Measurements from ENCODE around the gene CAP2.

CAP2 gene

DNA sequence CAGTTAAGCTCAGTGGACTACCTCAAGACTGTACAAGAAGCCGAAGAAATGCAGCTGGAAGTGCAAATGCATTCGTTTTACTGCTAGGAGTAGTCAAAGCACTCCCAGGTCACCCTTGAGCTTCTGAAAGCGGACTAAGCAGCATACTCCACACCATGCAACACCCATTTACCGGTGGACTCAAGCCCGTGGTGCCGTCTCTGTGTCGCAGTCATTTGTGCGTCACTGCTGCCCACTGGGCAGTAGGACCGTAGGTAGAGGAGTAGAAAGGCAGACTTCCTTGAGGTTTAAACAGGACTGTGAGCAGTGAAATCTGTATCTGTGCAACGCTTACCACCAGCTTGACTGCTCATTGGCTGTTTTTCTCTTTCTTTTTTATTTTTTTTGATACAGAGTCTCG lies 117.7 kb downstream of the CAP2 start:
- Histone ChIP-seq H2BK120ac (ENCODE audit: low read depth, low read length) (no peak overlapping the region), H2AFZ (ENCODE audit: low read length) (no peak overlapping the region), H3K36me3 (replicated peaks in 1 of 2; ENCODE audit: control insufficient read depth in 2 of 2, insufficient read depth in 2 of 2, low read length in 2 of 2) (peaks cover 14 to 31% of the 10 kb centered on the region in 2 donors), H2BK5ac (ENCODE audit: low read length) (no peak overlapping the region), H3K4me3 (ENCODE audit: low read length in 2 of 2) (no peak overlapping the region), H3K9me3 (replicated peaks in 1 of 2; ENCODE audit: control insufficient read depth in 2 of 2, insufficient read depth in 1 of 2, low read depth in 1 of 2, low read length in 2 of 2) (peaks cover 0 to 2% of the 10 kb centered on the region in 2 donors), H3K9ac (ENCODE audit: low read depth, low read length, poor library complexity) (no peak overlapping the region), H4K8ac (ENCODE audit: low read depth, low read length) (no peak overlapping the region), H3K4me2 (ENCODE audit: insufficient read depth, low read length, poor library complexity, severe bottlenecking) (no peak overlapping the region), H3K4me1 (ENCODE audit: control insufficient read depth in 2 of 2, insufficient read depth in 1 of 2, low read depth in 1 of 2, low read length in 2 of 2) (no peaks in the 10 kb centered on the region), H3K14ac (ENCODE audit: low read length) (no peak overlapping the region), H3K4ac (ENCODE audit: low read length) (no peak overlapping the region), H3K27me3 (ENCODE audit: control insufficient read depth in 3 of 3, insufficient read depth in 3 of 3, low read depth in 1 of 3, low read length in 3 of 3) (no peaks in the 10 kb centered on the region), H2BK15ac (ENCODE audit: low read length) (no peak overlapping the region), H3K79me1 (ENCODE audit: low read depth, low read length) (no peaks in the 10 kb centered on the region), H3K23ac (ENCODE audit: low read depth, low read length, poor library complexity) (no peak overlapping the region), H3K18ac (ENCODE audit: low read length) (peak overlapping the region; percentile 3), H4K91ac (ENCODE audit: low read depth, low read length, poor library complexity) (no peak overlapping the region), H2AK5ac (ENCODE audit: low read depth, low read length) (no peak overlapping the region), H3K27ac (replicated peaks; ENCODE audit: low read length) (no peak overlapping the region), H2BK12ac (ENCODE audit: low read length) (no peak overlapping the region)
- WGBS, 2 donors (ENCODE audit: extremely low coverage in 2 of 2, insufficient read length in 2 of 2, insufficient replicate concordance in 1 of 2), result no CpG with 5 or more reads among the region's 11 CpGs
- no peak for DNase-seq (ENCODE audit: low spot score)

DNA sequence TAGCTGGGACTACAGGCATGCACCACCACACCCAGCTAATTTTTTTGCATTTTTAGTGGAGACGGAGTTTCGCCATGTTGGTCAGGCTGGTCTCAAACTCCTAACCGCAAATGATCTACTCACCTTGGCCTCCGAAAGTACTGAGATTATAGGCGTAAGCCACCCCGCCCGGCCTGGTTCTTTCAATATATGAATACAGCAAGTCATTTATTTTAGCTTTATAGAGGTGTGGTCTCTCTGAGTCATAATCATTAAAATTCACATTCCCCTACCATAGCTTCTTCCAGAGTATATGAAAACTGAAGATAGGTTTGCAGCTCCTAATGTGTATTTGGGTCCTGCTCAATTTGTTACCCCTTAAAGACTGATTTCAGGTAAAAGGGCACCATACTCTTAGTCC lies 118.2 kb downstream of the CAP2 start:
- Histone ChIP-seq H3K4me2 (ENCODE audit: insufficient read depth, low read length, poor library complexity, severe bottlenecking) (no peak overlapping the region), H2AK5ac (ENCODE audit: low read depth, low read length) (no peak overlapping the region), H2BK5ac (ENCODE audit: low read length) (no peak overlapping the region), H4K91ac (ENCODE audit: low read depth, low read length, poor library complexity) (no peak overlapping the region), H2AFZ (ENCODE audit: low read length) (no peak overlapping the region), H4K8ac (ENCODE audit: low read depth, low read length) (no peak overlapping the region), H3K36me3 (replicated peaks in 1 of 2; ENCODE audit: control insufficient read depth in 2 of 2, insufficient read depth in 2 of 2, low read length in 2 of 2) (peaks cover 14 to 31% of the 10 kb centered on the region in 2 donors), H3K27ac (replicated peaks; ENCODE audit: low read length) (no peak overlapping the region), H3K4me3 (ENCODE audit: low read length in 2 of 2) (no peak overlapping the region), H2BK12ac (ENCODE audit: low read length) (no peak overlapping the region), H3K79me1 (ENCODE audit: low read depth, low read length) (no peaks in the 10 kb centered on the region), H3K4me1 (ENCODE audit: control insufficient read depth in 2 of 2, insufficient read depth in 1 of 2, low read depth in 1 of 2, low read length in 2 of 2) (no peaks in the 10 kb centered on the region), H3K27me3 (ENCODE audit: control insufficient read depth in 3 of 3, insufficient read depth in 3 of 3, low read depth in 1 of 3, low read length in 3 of 3) (no peaks in the 10 kb centered on the region), H3K23ac (ENCODE audit: low read depth, low read length, poor library complexity) (no peak overlapping the region), H3K9ac (ENCODE audit: low read depth, low read length, poor library complexity) (no peak overlapping the region), H3K4ac (ENCODE audit: low read length) (no peak overlapping the region), H3K9me3 (replicated peaks in 1 of 2; ENCODE audit: control insufficient read depth in 2 of 2, insufficient read depth in 1 of 2, low read depth in 1 of 2, low read length in 2 of 2) (peaks cover 0 to 2% of the 10 kb centered on the region in 2 donors), H3K18ac (ENCODE audit: low read length) (no peak overlapping the region), H3K14ac (ENCODE audit: low read length) (no peak overlapping the region), H2BK120ac (ENCODE audit: low read depth, low read length) (no peak overlapping the region), H2BK15ac (ENCODE audit: low read length) (no peak overlapping the region)
- no CpG with 5 or more reads among the region's 7 CpGs for WGBS, 2 donors (ENCODE audit: extremely low coverage in 2 of 2, insufficient read length in 2 of 2, insufficient replicate concordance in 1 of 2)
- no peak for DNase-seq (ENCODE audit: low spot score)

DNA sequence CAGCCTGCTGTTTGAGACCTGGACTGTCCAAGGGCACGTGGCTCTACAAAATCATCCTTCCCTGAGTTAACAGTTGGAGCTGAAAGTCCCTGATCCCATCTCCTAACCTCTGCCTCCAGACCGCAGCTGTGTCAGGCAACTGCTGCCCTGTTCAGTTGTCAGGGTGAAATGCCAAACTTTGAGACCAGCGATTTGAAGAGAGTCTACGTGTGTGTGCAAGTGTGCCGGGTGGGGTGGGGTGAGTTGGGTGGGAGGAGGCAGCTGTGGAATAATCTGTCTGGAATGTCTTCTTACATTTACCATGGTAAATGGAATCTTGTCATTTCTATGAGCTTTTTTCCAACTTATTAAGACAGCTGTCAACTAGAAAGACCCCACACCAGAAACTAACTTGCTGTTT lies 125.7 kb downstream of the CAP2 start:
- H2BK120ac ChIP-seq (ENCODE audit: low read depth, low read length), result no peak overlapping the region
- H3K9me3 ChIP-seq (replicated peaks in 1 of 2; ENCODE audit: control insufficient read depth in 2 of 2, insufficient read depth in 1 of 2, low read depth in 1 of 2, low read length in 2 of 2), result peaks cover 0 to 2% of the 10 kb centered on the region in 2 donors
- H3K9ac ChIP-seq (ENCODE audit: low read depth, low read length, poor library complexity), result no peak overlapping the region
- peaks cover 7 to 14% of the 10 kb centered on the region in 2 donors for H3K36me3 ChIP-seq (replicated peaks in 1 of 2; ENCODE audit: control insufficient read depth in 2 of 2, insufficient read depth in 2 of 2, low read length in 2 of 2)
- H2AK5ac ChIP-seq (ENCODE audit: low read depth, low read length), result no peak overlapping the region
- no peak overlapping the region for H3K4me3 ChIP-seq (ENCODE audit: low read length in 2 of 2)
- H3K4me1 ChIP-seq (ENCODE audit: control insufficient read depth in 2 of 2, insufficient read depth in 1 of 2, low read depth in 1 of 2, low read length in 2 of 2), result no peaks in the 10 kb centered on the region
- no peaks in the 10 kb centered on the region for H3K79me1 ChIP-seq (ENCODE audit: low read depth, low read length)
- H3K27me3 ChIP-seq (ENCODE audit: control insufficient read depth in 3 of 3, insufficient read depth in 3 of 3, low read depth in 1 of 3, low read length in 3 of 3), result no peaks in the 10 kb centered on the region
- H3K14ac ChIP-seq (ENCODE audit: low read length), result no peak overlapping the region
- no peak overlapping the region for H2BK15ac ChIP-seq (ENCODE audit: low read length)
- H3K4ac ChIP-seq (ENCODE audit: low read length), result no peak overlapping the region
- H3K4me2 ChIP-seq (ENCODE audit: insufficient read depth, low read length, poor library complexity, severe bottlenecking), result no peak overlapping the region
- H4K8ac ChIP-seq (ENCODE audit: low read depth, low read length), result no peak overlapping the region
- H3K18ac ChIP-seq (ENCODE audit: low read length), result no peak overlapping the region
- H2BK12ac ChIP-seq (ENCODE audit: low read length), result no peak overlapping the region
- no peak overlapping the region for H3K23ac ChIP-seq (ENCODE audit: low read depth, low read length, poor library complexity)
- DNase-seq (ENCODE audit: low spot score), result no peak
- WGBS, 2 donors (ENCODE audit: extremely low coverage in 2 of 2, insufficient read length in 2 of 2, insufficient replicate concordance in 1 of 2), result no CpG with 5 or more reads among the region's 5 CpGs
- no peak overlapping the region for H4K91ac ChIP-seq (ENCODE audit: low read depth, low read length, poor library complexity)
- no peak overlapping the region for H3K27ac ChIP-seq (replicated peaks; ENCODE audit: low read length)
- no peak overlapping the region for H2BK5ac ChIP-seq (ENCODE audit: low read length)
- H2AFZ ChIP-seq (ENCODE audit: low read length), result no peak overlapping the region

DNA sequence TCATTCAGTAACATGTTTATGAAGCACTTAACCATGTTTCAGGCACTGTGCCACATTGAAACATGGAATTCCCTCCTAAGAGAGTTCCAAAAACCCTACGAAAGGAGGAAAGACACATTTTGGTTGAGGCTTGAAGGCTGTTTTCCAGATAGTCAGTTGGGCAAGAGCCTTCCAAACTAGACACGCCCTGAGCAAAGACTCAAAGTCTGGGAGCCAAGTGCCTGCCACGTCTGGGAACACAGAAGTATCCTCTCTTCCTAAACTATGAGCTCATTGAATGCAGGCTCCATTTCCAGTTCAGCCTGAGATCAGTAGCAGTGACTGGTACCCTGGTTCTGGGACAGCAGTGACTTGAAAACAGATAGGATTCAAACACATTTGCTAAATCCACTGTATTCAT lies 132.2 kb downstream of the CAP2 start:
- Histone ChIP-seq H3K4me2 (ENCODE audit: insufficient read depth, low read length, poor library complexity, severe bottlenecking) (no peak overlapping the region), H2AK5ac (ENCODE audit: low read depth, low read length) (no peak overlapping the region), H3K9me3 (replicated peaks in 1 of 2; ENCODE audit: control insufficient read depth in 2 of 2, insufficient read depth in 1 of 2, low read depth in 1 of 2, low read length in 2 of 2) (peaks cover 0 to 2% of the 10 kb centered on the region in 2 donors), H3K79me1 (ENCODE audit: low read depth, low read length) (no peaks in the 10 kb centered on the region), H3K27ac (replicated peaks; ENCODE audit: low read length) (no peak overlapping the region), H3K9ac (ENCODE audit: low read depth, low read length, poor library complexity) (no peak overlapping the region), H2BK15ac (ENCODE audit: low read length) (no peak overlapping the region), H4K8ac (ENCODE audit: low read depth, low read length) (no peak overlapping the region), H2BK12ac (ENCODE audit: low read length) (no peak overlapping the region), H3K18ac (ENCODE audit: low read length) (no peak overlapping the region), H3K4ac (ENCODE audit: low read length) (no peak overlapping the region), H3K36me3 (replicated peaks in 1 of 2; ENCODE audit: control insufficient read depth in 2 of 2, insufficient read depth in 2 of 2, low read length in 2 of 2) (peaks cover 0 to 3% of the 10 kb centered on the region in 2 donors), H3K23ac (ENCODE audit: low read depth, low read length, poor library complexity) (no peak overlapping the region), H3K27me3 (ENCODE audit: control insufficient read depth in 3 of 3, insufficient read depth in 3 of 3, low read depth in 1 of 3, low read length in 3 of 3) (no peaks in the 10 kb centered on the region), H4K91ac (ENCODE audit: low read depth, low read length, poor library complexity) (no peak overlapping the region), H3K4me3 (ENCODE audit: low read length in 2 of 2) (no peak overlapping the region), H2AFZ (ENCODE audit: low read length) (no peak overlapping the region), H2BK5ac (ENCODE audit: low read length) (no peak overlapping the region), H3K14ac (ENCODE audit: low read length) (no peak overlapping the region), H3K4me1 (ENCODE audit: control insufficient read depth in 2 of 2, insufficient read depth in 1 of 2, low read depth in 1 of 2, low read length in 2 of 2) (no peaks in the 10 kb centered on the region), H2BK120ac (ENCODE audit: low read depth, low read length) (no peak overlapping the region)
- WGBS, 2 donors (ENCODE audit: extremely low coverage in 2 of 2, insufficient read length in 2 of 2, insufficient replicate concordance in 1 of 2), result no CpG with 5 or more reads among the region's 3 CpGs
- DNase-seq (ENCODE audit: low spot score), result no peak
